RWPE2 (cell line): ENCODE results near the gene SERPINI1.

ENCODE experiments used
- ATAC-seq: fragments of 200-7000 bp; cut with Tn5 transposase; 3 replicates; pipeline ENCODE4 v1.9.1; 2021; ENCODE audit warnings: low read depth
- DNase-seq: peaks from one replicate; pipeline ENCODE4 v3.0.0-alpha.2; 2020; ENCODE audit warnings: low spot score
- H3K27ac ChIP-seq: fragments of 450-650 bp; 2 replicates; pipeline ENCODE4 v1.5.1; 2017; ENCODE audit warnings: mild to moderate bottlenecking; ENCODE audit not compliant: poor library complexity, severe bottlenecking
- H3K27me3 ChIP-seq: fragments of 250-450 bp; sonication (Bioruptor Pico); 2 replicates; pipeline ENCODE4 v1.5.1; 2021; ENCODE audit warnings: mild to moderate bottlenecking, moderate library complexity; ENCODE audit not compliant: insufficient read depth, poor library complexity, severe bottlenecking
- H3K36me3 ChIP-seq: fragments of 250-450 bp; sonication (Bioruptor Pico); 2 replicates; pipeline ENCODE4 v1.5.1; 2020; ENCODE audit warnings: low read depth, mild to moderate bottlenecking, moderate library complexity
- H3K4me1 ChIP-seq: fragments of 250-450 bp; sonication (Bioruptor Pico); 2 replicates; pipeline ENCODE4 v1.5.1; 2021; ENCODE audit warnings: mild to moderate bottlenecking, moderate library complexity; ENCODE audit not compliant: insufficient read depth, poor library complexity, severe bottlenecking
- H3K4me3 ChIP-seq: fragments of 250-450 bp; sonication (Bioruptor Pico); 2 replicates; pipeline ENCODE4 v1.5.1; 2021; ENCODE audit warnings: mild to moderate bottlenecking, moderate library complexity; ENCODE audit not compliant: severe bottlenecking
- H3K9me3 ChIP-seq: fragments of 250-450 bp; sonication (Bioruptor Pico); 2 replicates; pipeline ENCODE4 v1.5.1; 2021; ENCODE audit warnings: mild to moderate bottlenecking, moderate library complexity; ENCODE audit not compliant: severe bottlenecking
- TF ChIP-seq, protein P1 (sequence below): fragments of 450-650 bp; IDR thresholded peaks from one replicate; pipeline ENCODE4 v1.5.1; 2017; ENCODE audit warnings: mild to moderate bottlenecking, moderate library complexity; ENCODE audit not compliant: poor library complexity, severe bottlenecking

SERPINI1 gene, protein sequence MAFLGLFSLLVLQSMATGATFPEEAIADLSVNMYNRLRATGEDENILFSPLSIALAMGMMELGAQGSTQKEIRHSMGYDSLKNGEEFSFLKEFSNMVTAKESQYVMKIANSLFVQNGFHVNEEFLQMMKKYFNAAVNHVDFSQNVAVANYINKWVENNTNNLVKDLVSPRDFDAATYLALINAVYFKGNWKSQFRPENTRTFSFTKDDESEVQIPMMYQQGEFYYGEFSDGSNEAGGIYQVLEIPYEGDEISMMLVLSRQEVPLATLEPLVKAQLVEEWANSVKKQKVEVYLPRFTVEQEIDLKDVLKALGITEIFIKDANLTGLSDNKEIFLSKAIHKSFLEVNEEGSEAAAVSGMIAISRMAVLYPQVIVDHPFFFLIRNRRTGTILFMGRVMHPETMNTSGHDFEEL

GRCh38 chr3:167735233-167736138 is at the start of gene SERPINI1:
SERPINI1 (plus strand) TSS chr3:167735721; CDS start chr3:167789129, 53,408 bp downstream.
- DNase-seq (peak; percentile 92), ATAC-seq (peak; percentile 71)
- Histone ChIP-seq H3K4me3 (peak within 1 kb of the TSS; percentile 65), H3K4me1 (peaks cover 20% of the 10 kb centered on the region), H3K36me3 (peaks cover 16% of the 10 kb centered on the region), H3K27ac (peak within 1 kb of the TSS; percentile 88), H3K27me3 (no peaks in the 10 kb centered on the region), H3K9me3 (no peaks in the 10 kb centered on the region)
- TF ChIP-seq, protein P1, sequence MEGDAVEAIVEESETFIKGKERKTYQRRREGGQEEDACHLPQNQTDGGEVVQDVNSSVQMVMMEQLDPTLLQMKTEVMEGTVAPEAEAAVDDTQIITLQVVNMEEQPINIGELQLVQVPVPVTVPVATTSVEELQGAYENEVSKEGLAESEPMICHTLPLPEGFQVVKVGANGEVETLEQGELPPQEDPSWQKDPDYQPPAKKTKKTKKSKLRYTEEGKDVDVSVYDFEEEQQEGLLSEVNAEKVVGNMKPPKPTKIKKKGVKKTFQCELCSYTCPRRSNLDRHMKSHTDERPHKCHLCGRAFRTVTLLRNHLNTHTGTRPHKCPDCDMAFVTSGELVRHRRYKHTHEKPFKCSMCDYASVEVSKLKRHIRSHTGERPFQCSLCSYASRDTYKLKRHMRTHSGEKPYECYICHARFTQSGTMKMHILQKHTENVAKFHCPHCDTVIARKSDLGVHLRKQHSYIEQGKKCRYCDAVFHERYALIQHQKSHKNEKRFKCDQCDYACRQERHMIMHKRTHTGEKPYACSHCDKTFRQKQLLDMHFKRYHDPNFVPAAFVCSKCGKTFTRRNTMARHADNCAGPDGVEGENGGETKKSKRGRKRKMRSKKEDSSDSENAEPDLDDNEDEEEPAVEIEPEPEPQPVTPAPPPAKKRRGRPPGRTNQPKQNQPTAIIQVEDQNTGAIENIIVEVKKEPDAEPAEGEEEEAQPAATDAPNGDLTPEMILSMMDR = no peak

DNA sequence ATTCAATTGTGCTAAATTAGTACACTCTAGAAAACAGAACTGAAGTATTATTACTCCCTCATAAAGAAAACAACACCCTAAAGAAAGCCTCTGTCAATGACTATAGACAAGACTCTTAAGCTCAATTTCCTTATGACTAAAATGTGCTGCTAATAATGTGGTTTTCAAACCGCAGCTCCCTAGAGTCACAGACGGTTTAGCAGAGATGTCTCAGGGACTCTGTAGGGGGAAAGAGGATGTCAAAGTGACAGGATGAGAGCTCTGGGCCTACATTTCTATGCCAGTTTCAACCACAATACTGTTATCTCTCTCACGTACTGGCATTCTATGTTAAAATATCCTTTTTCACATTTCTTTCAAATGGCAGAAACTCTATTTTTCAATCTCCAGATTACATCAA is 44.2 kb upstream of the SERPINI1 start:
- ATAC-seq (no peak), DNase-seq (no peak)
- Histone ChIP-seq H3K4me1 (no peaks in the 10 kb centered on the region), H3K27ac (no peak overlapping the region), H3K36me3 (peaks cover 75% of the 10 kb centered on the region), H3K9me3 (no peaks in the 10 kb centered on the region), H3K4me3 (no peak overlapping the region), H3K27me3 (no peaks in the 10 kb centered on the region)
- TF ChIP-seq, protein P1 = no peak

GRCh38 chr3:167694121-167694520 is 41.4 kb upstream of the SERPINI1 start:
- Histone ChIP-seq H3K36me3 (peaks cover 76% of the 10 kb centered on the region), H3K4me1 (no peaks in the 10 kb centered on the region), H3K27me3 (no peaks in the 10 kb centered on the region), H3K9me3 (no peaks in the 10 kb centered on the region), H3K27ac (no peak overlapping the region), H3K4me3 (no peak overlapping the region)
- TF ChIP-seq, protein P1 = no peak
- DNase-seq (no peak), ATAC-seq (no peak)

GRCh38 chr3:167700046-167700445 is 35.5 kb upstream of the SERPINI1 start:
- TF ChIP-seq, protein P1 = no peak
- Histone ChIP-seq H3K27ac (no peak overlapping the region), H3K36me3 (peaks cover 66% of the 10 kb centered on the region), H3K9me3 (no peaks in the 10 kb centered on the region), H3K27me3 (no peaks in the 10 kb centered on the region), H3K4me3 (no peak overlapping the region), H3K4me1 (no peaks in the 10 kb centered on the region)
- ATAC-seq = no peak
- no peak for DNase-seq
